H1 (cell line): ENCODE results near the gene VSIG10L2. TPM values are rescaled to one million over a fixed set of nuclear protein-coding genes. Genes with fewer than 3 reads are reported as not detected.

ENCODE experiments used
- CTCF ChIA-PET: fragments of 300-600 bp; sonication (Branson Sonifier 250); formaldehyde crosslinking; loops from one replicate; lab custom pipeline; 2021; ENCODE audit not compliant: partially characterized antibody; lab: Charles Lee
- POLR2A ChIA-PET: fragments of 300-600 bp; sonication (Branson Sonifier 250); formaldehyde crosslinking; loops from one replicate; lab custom pipeline; 2021; ENCODE audit warnings: inconsistent platforms; ENCODE audit not compliant: partially characterized antibody; lab: Charles Lee
- DNase-seq, 2 experiments: peaks; one replicate each; pipeline versions ENCODE4 v3.0.0 to v3.0.0-alpha.2; 2010 to 2022; ENCODE audit warnings: low spot score in 2 of 2, low read depth in 1 of 2, mixed read lengths in 1 of 2
- FAIRE-seq: peaks from 2 replicates; lab custom pipeline; 2011; peaks lifted over from hg19 to GRCh38; lab: Jason Lieb, UNC
- H2AFZ ChIP-seq: 2 replicates; pipeline ENCODE4 v1.8.1; 2012; ENCODE audit warnings: low read length, inconsistent platforms
- H2AK5ac ChIP-seq: 2 replicates; pipeline ENCODE4 v1.6.1; 2013; ENCODE audit warnings: low read depth, low read length
- H2BK120ac ChIP-seq: replicated peaks from 2 replicates; pipeline ENCODE3; 2013; ENCODE audit warnings: low read depth, low read length, inconsistent platforms
- H2BK12ac ChIP-seq: 2 replicates; pipeline ENCODE4 v1.6.1; 2013; ENCODE audit warnings: low read depth, low read length
- H2BK15ac ChIP-seq: 2 replicates; pipeline ENCODE4 v1.6.1; 2013; ENCODE audit warnings: low read length
- H2BK20ac ChIP-seq: 2 replicates; pipeline ENCODE4 v1.6.1; 2013; ENCODE audit warnings: low read length
- H2BK5ac ChIP-seq: 2 replicates; pipeline ENCODE4 v1.6.1; 2013; ENCODE audit warnings: low read depth, low read length
- H3K14ac ChIP-seq: 2 replicates; pipeline ENCODE4 v1.6.1; 2013; ENCODE audit warnings: inconsistent platforms; ENCODE audit not compliant: insufficient read length
- H3K18ac ChIP-seq: 2 replicates; pipeline ENCODE4 v1.6.1; 2013; ENCODE audit warnings: low read length; ENCODE audit errors: extremely low read depth
- H3K23ac ChIP-seq: 2 replicates; pipeline ENCODE4 v1.6.1; 2013; ENCODE audit warnings: inconsistent platforms; ENCODE audit not compliant: insufficient read length
- H3K23me2 ChIP-seq: 2 replicates; pipeline ENCODE4 v1.6.1; 2013; ENCODE audit warnings: low read depth, low read length
- H3K27ac ChIP-seq: 2 replicates; pipeline ENCODE4 v1.6.1; 2011; ENCODE audit warnings: low read depth, low read length, inconsistent platforms
- H3K27me3 ChIP-seq, 4 experiments: replicated peaks in 1 of 4; 1 replicate in 1 of 4; 2 replicates in 3 of 4; pipeline versions ENCODE4 v1.6.1 to v1.8.1; 2011 to 2013; ENCODE audit warnings: low read length in 3 of 4, mild to moderate bottlenecking in 3 of 4, inconsistent platforms in 2 of 4, mixed read lengths in 2 of 4, moderate library complexity in 1 of 4; ENCODE audit not compliant: control insufficient read depth in 3 of 4, insufficient read depth in 3 of 4; ENCODE audit errors: extremely low read depth in 1 of 4
- H3K36me3 ChIP-seq, 4 experiments: 2 replicates each; pipeline versions ENCODE4 v1.6.1 to v1.8.1; 2011 to 2013; ENCODE audit warnings: mild to moderate bottlenecking in 4 of 4, low read length in 3 of 4, moderate library complexity in 2 of 4, control low read depth in 1 of 4, inconsistent platforms in 1 of 4; ENCODE audit not compliant: insufficient read depth in 4 of 4, control insufficient read depth in 2 of 4
- H3K4ac ChIP-seq: replicated peaks from 2 replicates; pipeline ENCODE3; 2013; ENCODE audit warnings: low read length, low read depth, mixed read lengths, inconsistent platforms; ENCODE audit not compliant: insufficient read length
- H3K4me1 ChIP-seq, 4 experiments: replicated peaks in 1 of 4; 1 replicate in 1 of 4; 2 replicates in 3 of 4; pipeline versions ENCODE4 v1.6.1 to v1.8.1; 2011 to 2013; ENCODE audit warnings: low read length in 3 of 4, inconsistent platforms in 2 of 4, mixed read lengths in 1 of 4; ENCODE audit not compliant: insufficient read depth in 4 of 4, control insufficient read depth in 3 of 4
- H3K4me2 ChIP-seq, 2 experiments: 2 replicates each; pipeline versions ENCODE4 v1.6.1 to v1.8.1; 2011 to 2013; ENCODE audit warnings: low read depth in 2 of 2, low read length in 2 of 2, control low read depth in 1 of 2, inconsistent platforms in 1 of 2, mild to moderate bottlenecking in 1 of 2; ENCODE audit not compliant: insufficient read depth in 1 of 2
- H3K4me3 ChIP-seq, 4 experiments: fragments of 200-600, 300-600 bp in 1 of 4; sonication (generic), shearing (Covaris generic), sonication (Bioruptor Twin) in 1 of 4; 2 replicates each; pipeline versions ENCODE4 v1.5.1 to v1.8.1; 2011 to 2016; ENCODE audit warnings: low read length in 4 of 4, low read depth in 3 of 4, control low read depth in 2 of 4, inconsistent platforms in 2 of 4, mild to moderate bottlenecking in 2 of 4, mixed read lengths in 1 of 4, moderate library complexity in 1 of 4; ENCODE audit not compliant: insufficient read depth in 2 of 4; ENCODE audit errors: extremely low read depth in 1 of 4
- H3K56ac ChIP-seq: replicated peaks from 2 replicates; pipeline ENCODE3; 2013; ENCODE audit warnings: low read depth, mild to moderate bottlenecking, mixed read lengths, low read length, inconsistent platforms; ENCODE audit not compliant: insufficient read length
- H3K79me1 ChIP-seq: 2 replicates; pipeline ENCODE4 v1.6.1; 2013; ENCODE audit warnings: low read depth, low read length, control low read depth
- H3K79me2 ChIP-seq, 2 experiments: 2 replicates each; pipeline versions ENCODE4 v1.6.1 to v1.8.1; 2012 to 2013; ENCODE audit warnings: low read length in 2 of 2, mild to moderate bottlenecking in 2 of 2, inconsistent platforms in 1 of 2; ENCODE audit not compliant: insufficient read depth in 2 of 2, control insufficient read depth in 1 of 2
- H3K9ac ChIP-seq, 4 experiments: replicated peaks in 1 of 4; 1 replicate in 1 of 4; 2 replicates in 3 of 4; pipeline versions ENCODE4 v1.6.1 to v1.8.1; 2011 to 2013; ENCODE audit warnings: low read depth in 3 of 4, low read length in 3 of 4, control low read depth in 2 of 4, mild to moderate bottlenecking in 2 of 4, moderate library complexity in 2 of 4, inconsistent platforms in 1 of 4; ENCODE audit errors: extremely low read depth in 1 of 4
- H3K9me3 ChIP-seq, 2 experiments: 2 replicates each; pipeline versions ENCODE4 v1.6.1 to v1.8.1; 2012 to 2013; ENCODE audit warnings: mild to moderate bottlenecking in 2 of 2, moderate library complexity in 2 of 2, control low read depth in 1 of 2, inconsistent platforms in 1 of 2, low read depth in 1 of 2, low read length in 1 of 2, mixed read lengths in 1 of 2; ENCODE audit not compliant: insufficient read depth in 2 of 2
- H4K20me1 ChIP-seq, 2 experiments: replicated peaks in 1 of 2; 2 replicates each; pipeline versions ENCODE3 to v1.8.1; 2011 to 2013; ENCODE audit warnings: inconsistent platforms in 2 of 2, low read length in 2 of 2, mild to moderate bottlenecking in 1 of 2; ENCODE audit not compliant: insufficient read depth in 2 of 2, control insufficient read depth in 1 of 2
- H4K5ac ChIP-seq: 2 replicates; pipeline ENCODE4 v1.6.1; 2013; ENCODE audit warnings: low read length, low read depth, mixed read lengths, inconsistent platforms; ENCODE audit not compliant: insufficient read length
- H4K8ac ChIP-seq: 2 replicates; pipeline ENCODE4 v1.8.0; 2013; ENCODE audit warnings: mild to moderate bottlenecking, moderate library complexity, low read length, inconsistent platforms; ENCODE audit not compliant: insufficient read depth; ENCODE audit errors: extremely low read depth
- H4K91ac ChIP-seq: replicated peaks from 2 replicates; pipeline ENCODE3; 2013; ENCODE audit warnings: low read length, mixed read lengths, inconsistent platforms; ENCODE audit not compliant: insufficient read length
- CBX8 ChIP-seq: fragments of 300-800, 300-1000 bp; sonication (generic); IDR thresholded peaks from 2 replicates; pipeline ENCODE4 v1.7.1; 2016; ENCODE audit warnings: low read depth, low read length, borderline replicate concordance
- CHD2 ChIP-seq: IDR thresholded peaks from 2 replicates; pipeline ENCODE4 v1.6.1; 2012; ENCODE audit warnings: low read length, improper control_type of control experiment
- GTF2F1 ChIP-seq: IDR thresholded peaks from 2 replicates; pipeline ENCODE4 v1.6.1; 2012; ENCODE audit warnings: low read depth, low read length, improper control_type of control experiment, borderline replicate concordance
- HDAC6 ChIP-seq: IDR thresholded peaks from one replicate; pipeline ENCODE4 v1.7.1; 2012; ENCODE audit warnings: low read depth, mild to moderate bottlenecking, inconsistent platforms, low read length, moderate library complexity
- SAP30 ChIP-seq: fragments of 300-600 bp; sonication (generic); IDR thresholded peaks from 2 replicates; pipeline ENCODE4 v1.7.1; 2012; ENCODE audit warnings: low read length, moderate library complexity, mild to moderate bottlenecking, inconsistent platforms; ENCODE audit not compliant: insufficient read depth, insufficient replicate concordance
- TCF12 ChIP-seq: IDR thresholded peaks from 2 replicates; pipeline ENCODE4 v1.6.1; 2011; ENCODE audit warnings: low read depth, mild to moderate bottlenecking, low read length
- WGBS, 2 experiments: shearing (Covaris generic) in 1 of 2; methylation state at CpG; one replicate each; pipeline versions ENCODE4 v1.1.6 to v1.1.7; 2013 to 2015; ENCODE audit warnings: low lambda C conversion rate in 2 of 2, mixed read lengths in 2 of 2, inconsistent platforms in 1 of 2, low coverage in 1 of 2, missing lambda C conversion rate in 1 of 2; ENCODE audit not compliant: insufficient replicate concordance in 2 of 2, insufficient coverage in 1 of 2, insufficient read length in 1 of 2; ENCODE audit errors: extremely low coverage in 1 of 2, missing lambda C conversion rate in 1 of 2; 5-methylcytosine and 5-hydroxymethylcytosine counted together
- polyA plus RNA-seq, 7 experiments: library from polyadenylated mRNA; depleted of rRNA in 3 of 7; stranded (reverse) in 5 of 7; unstranded in 2 of 7; fragments of >200 nt in 5 of 7; fragments of 200-250 nt in 2 of 7; gene quantifications; 1 replicate in 5 of 7; 2 replicates in 1 of 7; 4 replicates in 1 of 7; pipeline versions ENCODE4 v1.2.1 to v1.2.3, GENCODE V29; 2011 to 2013; ENCODE audit warnings: missing spikeins in 2 of 7, mixed read lengths in 2 of 7
- total RNA-seq: library from RNA; stranded (reverse); fragmentation: NEBNext Ultra II Directional; extraction: Animal tissue kit (Norgen Biotek cat#: 25700); gene quantifications from 2 replicates; pipeline ENCODE4 v1.2.1, GENCODE V29; 2021

VSIG10L2 gene
- total and polyA plus RNA-seq, 2 of the 8 experiments (the other 6 are each of a cell fraction or from before 2014, with no cell fraction given) = not detected

DNA sequence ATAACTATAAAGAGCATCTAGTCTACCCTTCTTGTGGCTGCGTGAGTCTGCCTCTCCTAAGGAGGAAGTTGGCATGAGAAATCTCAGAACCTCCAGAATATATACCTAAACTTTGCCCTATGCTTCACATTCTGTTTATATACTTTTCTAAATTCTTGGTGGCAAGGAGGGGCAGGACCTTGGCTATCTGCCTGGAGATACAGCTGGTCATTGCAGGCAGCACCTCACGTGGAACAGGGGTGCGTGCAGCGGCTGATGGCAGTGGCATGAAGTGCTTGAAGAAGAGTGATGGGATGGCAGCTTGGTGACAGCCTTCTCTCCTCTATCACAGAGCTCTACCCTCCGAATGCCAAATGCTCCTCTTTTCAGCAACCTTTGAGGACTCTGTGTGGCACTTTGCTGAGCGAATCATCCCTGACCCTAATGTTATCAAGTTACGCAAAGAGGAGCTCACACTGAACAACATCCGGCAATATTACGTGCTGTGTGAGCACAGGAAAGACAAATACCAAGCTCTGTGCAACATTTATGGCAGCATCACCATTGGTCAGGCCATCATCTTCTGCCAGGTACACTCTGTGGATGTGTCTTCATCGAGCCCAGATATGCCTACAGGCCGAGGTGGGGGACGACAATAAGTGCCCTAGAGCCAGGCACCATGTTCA is 29.0 kb upstream of the VSIG10L2 start:
- Histone ChIP-seq H3K36me3 (no peaks in the 10 kb centered on the region; a peak in 1 of 8 replicates), H2AFZ (no peak overlapping the region), H3K27ac (no peak overlapping the region), H4K91ac (no peak overlapping the region), H3K23ac (no peak overlapping the region), H3K18ac (no peak overlapping the region), H3K4me3 (no peak overlapping the region), H2AK5ac (no peak overlapping the region), H2BK20ac (no peak overlapping the region), H3K9me3 (no peaks in the 10 kb centered on the region), H4K5ac (no peak overlapping the region), H3K4ac (no peak overlapping the region), H3K27me3 (no peaks in the 10 kb centered on the region; a peak in 2 of 7 replicates), H3K14ac (no peak overlapping the region), H2BK12ac (no peak overlapping the region), H3K23me2 (no peaks in the 10 kb centered on the region), H2BK15ac (no peak overlapping the region), H3K56ac (no peak overlapping the region), H3K4me2 (no peak overlapping the region), H4K20me1 (no peaks in the 10 kb centered on the region), H3K79me2 (no peaks in the 10 kb centered on the region), H3K9ac (no peak overlapping the region), H3K79me1 (no peaks in the 10 kb centered on the region), H4K8ac (no peak overlapping the region), H2BK120ac (no peak overlapping the region), H3K4me1 (no peaks in the 10 kb centered on the region), H2BK5ac (no peak overlapping the region)
- TF ChIP-seq HDAC6 (no peak), CHD2 (no peak), CBX8 (no peak), TCF12 (no peak), SAP30 (no peak), GTF2F1 (no peak)
- ChIA-PET CTCF (interaction anchor here (0.6 to 4.1 kb wide), 16 partner anchors 11 to 482 kb away, joined by 3 to 29 read pairs (median 5); partner anchors contain the start of gene CDON), POLR2A (interaction anchor here (1.0 to 1.1 kb wide), 2 partner anchors 20 to 277 kb away, joined by 3 read pairs; no protein-coding TSS in a partner anchor)
- FAIRE-seq = no peak
- no peak for DNase-seq
- WGBS, 2 experiments = 91% methylated on average over 12 of the region's 12 CpGs; no CpG with 5 or more reads in 1 of the 2 experiments
